Cardiac septum (tissue), 1 donor: Measurements from ENCODE around the gene TMEM89. TPM values are rescaled to one million over a fixed set of nuclear protein-coding genes. Genes with fewer than 3 reads are reported as not detected.
A peak's percentile ranks its signal among the peaks of the same experiment; 100 is the strongest.

ENCODE experiments used
- DNase-seq: peaks from one replicate; pipeline ENCODE4 v3.0.0-alpha.2; 2020; ENCODE audit warnings: low spot score
- intact Hi-C: fragments of 100-400 bp; cut with DNase I; formaldehyde crosslinking; loops from one replicate; pipeline ENCODE4 v1.14.0; 2022
- long read RNA-seq: library from polyadenylated mRNA; unstranded; transcript quantifications from one replicate; pipeline ENCODE4 v2.0.0, GENCODE V29; 2021
- total RNA-seq: library from RNA; stranded (reverse); fragmentation: NEBNext Ultra II Directional; extraction: Animal tissue kit (Norgen Biotek cat#: 25700); gene quantifications from one replicate; pipeline ENCODE4 v1.2.1, GENCODE V29; 2021
- donor health status: DM: no; HTN: no; CAD: no.

Gene TMEM89, protein sequence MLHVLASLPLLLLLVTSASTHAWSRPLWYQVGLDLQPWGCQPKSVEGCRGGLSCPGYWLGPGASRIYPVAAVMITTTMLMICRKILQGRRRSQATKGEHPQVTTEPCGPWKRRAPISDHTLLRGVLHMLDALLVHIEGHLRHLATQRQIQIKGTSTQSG
- total RNA-seq, result not detected
- long read RNA-seq, result 0 reads

DNA sequence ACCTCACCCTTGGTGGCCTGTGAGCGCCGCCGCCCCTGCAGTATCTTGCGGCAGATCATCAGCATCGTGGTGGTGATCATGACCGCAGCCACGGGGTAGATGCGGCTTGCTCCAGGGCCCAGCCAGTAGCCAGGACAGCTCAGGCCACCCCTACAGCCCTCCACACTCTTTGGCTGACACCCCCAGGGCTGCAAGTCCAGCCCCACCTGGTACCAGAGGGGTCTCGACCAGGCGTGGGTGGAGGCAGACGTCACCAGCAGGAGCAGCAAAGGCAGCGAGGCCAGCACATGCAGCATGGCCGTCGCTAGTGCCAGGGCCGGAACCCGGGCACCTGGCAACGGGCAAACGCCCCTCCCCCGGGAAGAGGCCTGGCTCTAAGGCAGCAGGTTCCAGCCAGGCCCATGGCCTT is at the start of gene TMEM89:
TSS of gene TMEM89 (minus strand) at position 309 of the 409 bp plus-strand sequence. CDS start at position 296, 13 bp downstream.
- no peak for DNase-seq
- intact Hi-C loops, result no loop called here

DNA sequence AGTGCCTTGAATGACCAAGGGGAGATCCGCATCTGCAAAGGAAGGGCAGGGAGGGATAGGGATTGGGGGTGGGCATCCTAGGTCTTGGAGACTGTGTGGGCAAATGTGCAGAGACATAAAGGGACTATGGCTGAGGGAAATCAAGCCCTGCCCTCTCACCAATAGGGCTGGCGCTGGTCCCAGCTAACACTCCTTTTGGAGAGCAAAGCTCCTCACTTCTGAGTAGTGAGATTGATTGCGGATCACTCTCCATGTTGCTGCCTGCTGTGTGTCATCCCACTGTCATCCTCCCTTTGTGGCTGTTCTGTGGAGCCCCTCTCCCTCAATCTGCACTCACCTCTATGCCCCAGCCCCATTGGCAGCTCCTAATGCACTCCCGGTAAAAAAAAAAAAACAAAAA is 43.4 kb upstream of the TMEM89 start:
- no peak for DNase-seq
- intact Hi-C loops, result no loop called here

DNA sequence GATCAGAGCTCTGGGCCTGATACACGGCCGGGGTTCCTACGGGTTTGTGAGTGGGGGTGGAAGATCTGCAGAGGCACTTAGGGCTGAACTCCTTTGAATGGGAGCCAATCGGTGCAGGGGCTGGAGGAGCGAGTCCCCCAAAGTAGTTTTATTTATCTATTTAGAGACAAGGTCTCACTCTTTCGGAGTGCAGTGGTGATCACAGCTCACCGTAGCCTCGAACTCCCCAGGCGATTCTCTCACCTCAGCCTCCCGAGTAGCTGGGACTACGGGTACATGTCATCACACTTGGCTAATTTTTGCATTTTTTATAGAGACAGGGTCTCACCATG is 42.7 kb upstream of the TMEM89 start:
- intact Hi-C loops, result no loop called here
- no peak for DNase-seq

DNA sequence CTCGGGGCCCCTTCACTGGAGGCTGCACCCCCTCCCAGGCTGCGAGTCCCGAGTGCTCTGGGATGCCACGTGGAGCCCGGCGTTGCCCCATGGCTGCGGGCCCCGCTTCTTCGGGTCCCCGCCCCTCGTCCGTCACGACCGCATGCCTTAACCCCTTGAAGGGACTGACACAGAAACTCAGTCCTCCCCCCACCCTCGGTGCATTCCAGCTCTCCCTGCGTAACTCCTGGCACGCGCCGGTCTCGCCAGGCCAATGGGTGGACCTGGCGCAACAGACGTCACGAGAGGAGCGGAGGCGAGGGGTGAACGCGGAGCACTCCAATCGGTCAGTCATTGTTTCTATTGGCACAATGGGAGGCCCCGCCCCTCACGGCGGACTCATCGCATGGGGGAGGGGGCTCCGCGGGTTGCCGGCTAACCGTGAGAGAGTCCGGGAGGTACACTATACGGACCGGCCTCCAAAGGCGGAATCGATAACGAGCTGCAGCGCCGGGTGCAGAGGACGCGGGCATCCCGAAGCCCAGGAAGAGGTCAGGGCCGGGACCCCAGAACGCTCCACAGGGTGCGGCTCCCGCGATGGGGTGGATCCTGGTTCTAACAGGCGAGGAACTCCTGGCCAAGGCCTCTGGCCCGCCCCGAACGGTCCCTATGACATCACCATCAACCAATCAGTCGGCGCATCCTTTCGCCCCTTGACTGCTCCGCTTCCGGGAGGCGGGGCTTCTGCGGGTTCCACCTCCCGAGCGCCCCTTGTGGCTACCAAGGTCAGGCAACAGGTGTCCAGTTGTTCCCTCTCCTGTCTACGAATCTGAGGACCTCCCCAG is 42.1 kb upstream of the TMEM89 start:
- DNase-seq, result peak; percentile 93
- intact Hi-C loops, result no loop called here

DNA sequence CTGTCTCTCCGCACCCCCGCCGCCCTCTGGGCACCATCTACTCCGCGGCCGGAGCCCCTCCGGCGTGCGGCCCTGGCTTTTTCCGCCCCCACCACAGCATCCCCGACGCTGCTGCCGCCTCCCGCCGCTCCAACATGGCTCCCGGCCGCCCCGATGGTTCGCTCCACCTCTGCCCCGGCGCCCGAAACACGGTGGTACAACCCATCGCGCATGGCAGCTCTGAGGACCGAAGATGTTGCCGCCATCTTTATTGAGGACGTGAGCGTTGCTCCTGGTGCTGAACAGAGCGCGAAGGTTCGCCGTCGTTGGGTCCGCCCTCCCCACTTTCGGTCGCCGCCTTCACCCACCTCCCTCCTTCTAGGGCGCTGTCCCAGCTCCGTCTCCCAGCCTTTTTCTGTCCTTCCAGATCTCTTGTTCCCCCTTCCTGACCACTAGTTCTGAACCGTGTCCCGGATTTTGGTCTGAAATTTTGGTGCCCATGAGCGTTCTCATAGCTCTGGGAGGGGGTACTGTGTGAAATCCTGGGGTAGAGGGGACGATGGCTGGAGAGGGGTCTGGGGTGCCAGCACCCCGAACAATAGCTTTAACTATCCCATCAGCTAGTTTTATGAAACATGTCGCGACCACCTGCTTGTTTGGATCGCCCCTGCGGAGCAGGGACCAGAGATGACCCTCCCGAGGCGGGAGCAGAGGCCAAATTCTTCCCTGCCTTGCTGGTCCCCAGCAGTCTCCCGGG is 41.4 kb upstream of the TMEM89 start, which contains the start of gene CELSR3:
TSS of gene CELSR3 (minus strand) at position 134 of the 736 bp plus-strand sequence. CDS start 252 bp downstream, outside the sequence.
- no peak for DNase-seq
- intact Hi-C loops, result no loop called here

DNA sequence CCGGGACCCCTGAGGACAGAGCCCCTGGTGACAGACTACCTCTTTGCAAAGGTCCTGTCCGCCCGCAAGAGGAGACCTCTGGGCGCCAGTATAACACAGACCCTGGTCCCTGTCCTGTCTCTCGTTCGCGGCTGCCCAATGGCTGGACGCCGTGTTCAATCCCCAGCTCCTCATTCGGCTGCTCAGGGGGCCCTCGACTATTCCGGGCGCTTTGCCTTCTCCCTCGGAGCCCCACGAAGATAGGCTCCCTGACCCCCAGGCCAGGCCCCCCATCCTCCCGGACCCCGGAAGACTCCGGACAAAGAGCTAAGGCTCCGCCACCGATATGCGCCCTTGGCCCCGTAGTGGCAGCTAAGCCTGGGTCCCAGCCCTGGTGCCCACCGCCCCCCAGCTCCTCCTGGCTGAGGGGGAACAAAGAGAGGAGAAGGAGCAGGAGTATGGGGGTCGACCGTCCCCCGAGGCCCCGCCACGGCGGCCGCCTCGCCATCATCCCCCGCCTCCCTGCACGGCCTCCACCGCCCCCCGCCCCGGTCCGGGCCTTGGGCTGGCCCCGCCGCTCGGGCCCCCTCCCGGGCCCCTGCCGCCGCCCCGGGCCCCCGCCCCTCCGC is 40.7 kb upstream of the TMEM89 start:
- intact Hi-C loops, result no loop called here
- DNase-seq, result no peak

DNA sequence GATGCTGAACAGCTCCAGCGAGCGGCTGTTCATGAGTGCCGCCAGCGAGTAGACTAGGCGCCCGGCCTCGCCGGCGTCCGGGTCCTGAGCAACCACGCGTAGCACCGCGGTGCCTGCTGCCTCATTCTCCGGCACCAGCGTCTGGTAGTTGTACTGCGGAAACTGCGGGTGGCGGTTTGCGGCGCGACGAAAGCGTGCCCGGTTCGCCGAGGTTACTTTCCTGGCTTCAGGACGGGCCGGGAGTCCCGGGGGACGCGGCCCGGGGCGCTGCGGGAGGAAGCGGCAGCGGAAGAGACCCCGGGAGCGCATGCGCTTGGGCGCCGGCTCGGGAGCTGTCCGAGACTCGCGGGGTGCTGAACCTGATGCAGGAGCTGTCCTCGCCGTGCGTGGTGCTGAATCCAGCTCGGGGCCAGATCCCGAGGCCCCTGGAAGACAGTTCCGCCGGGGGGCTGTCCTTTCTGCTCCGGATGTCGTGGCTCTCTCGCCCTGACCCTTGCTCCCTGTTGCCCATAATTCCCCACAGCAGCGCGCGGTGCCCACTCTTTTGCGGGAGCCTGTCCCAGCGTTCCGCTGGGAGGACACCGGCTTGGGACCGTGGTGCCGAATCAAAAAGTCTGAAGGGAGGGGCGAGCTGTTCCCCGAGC is 40.1 kb upstream of the TMEM89 start:
- intact Hi-C loops, result no loop called here
- DNase-seq, result peak; percentile 84

DNA sequence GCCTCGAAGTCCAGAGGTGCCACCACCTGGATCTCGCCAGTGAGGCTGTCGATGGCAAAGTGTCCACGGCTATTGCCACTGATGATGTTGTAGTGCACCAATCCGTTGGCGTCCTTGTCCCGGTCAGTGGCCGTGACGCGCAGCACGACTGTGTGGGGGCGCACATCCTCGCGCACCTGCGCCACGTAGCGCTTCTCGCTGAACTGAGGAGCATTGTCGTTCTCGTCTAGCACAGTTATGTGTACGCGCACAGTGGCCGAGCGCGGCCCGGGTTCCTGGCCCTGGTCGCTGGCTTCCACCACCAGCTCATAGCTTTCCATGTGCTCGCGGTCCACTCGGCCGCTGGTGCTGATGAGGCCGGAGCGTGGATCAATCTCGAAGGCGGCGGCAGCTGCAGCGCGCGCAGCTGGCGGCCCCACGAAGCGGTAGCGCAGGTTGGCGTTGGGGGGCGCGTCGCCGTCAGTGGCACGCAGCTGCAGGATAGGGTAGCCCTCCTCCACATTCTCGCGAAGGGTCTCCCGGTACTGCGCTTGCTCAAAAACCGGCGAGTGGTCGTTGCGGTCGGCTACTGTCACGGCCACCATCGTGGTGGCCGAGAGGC is 39.3 kb upstream of the TMEM89 start:
- intact Hi-C loops, result no loop called here
- DNase-seq, result no peak

DNA sequence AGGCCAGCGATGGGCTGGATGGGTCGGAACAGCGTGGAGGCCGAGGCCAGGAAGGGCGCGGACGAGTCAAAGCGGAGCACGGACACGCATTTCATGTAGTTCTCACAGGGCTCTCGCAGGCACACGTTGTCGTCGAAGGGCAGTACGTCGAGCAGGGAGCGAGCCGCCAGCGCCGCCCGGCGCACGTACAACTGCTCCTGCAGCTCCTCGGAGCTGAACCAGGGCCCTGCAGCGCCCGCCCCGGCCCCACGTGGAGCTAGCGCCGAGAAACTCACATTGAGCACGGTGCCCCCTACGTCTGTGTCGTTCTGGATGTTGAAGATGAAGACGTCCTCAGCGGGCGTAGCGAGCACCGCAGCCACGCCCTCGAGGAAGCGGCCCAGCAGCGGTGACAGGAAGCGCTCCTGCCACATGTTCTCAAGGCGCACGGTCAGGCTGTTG is 35.3 kb upstream of the TMEM89 start:
- DNase-seq, result no peak
- intact Hi-C loops, result loop anchor here (1.0 kb wide), 1 partner anchor 22 kb away; the partner anchor contains the start of gene SLC26A6

DNA sequence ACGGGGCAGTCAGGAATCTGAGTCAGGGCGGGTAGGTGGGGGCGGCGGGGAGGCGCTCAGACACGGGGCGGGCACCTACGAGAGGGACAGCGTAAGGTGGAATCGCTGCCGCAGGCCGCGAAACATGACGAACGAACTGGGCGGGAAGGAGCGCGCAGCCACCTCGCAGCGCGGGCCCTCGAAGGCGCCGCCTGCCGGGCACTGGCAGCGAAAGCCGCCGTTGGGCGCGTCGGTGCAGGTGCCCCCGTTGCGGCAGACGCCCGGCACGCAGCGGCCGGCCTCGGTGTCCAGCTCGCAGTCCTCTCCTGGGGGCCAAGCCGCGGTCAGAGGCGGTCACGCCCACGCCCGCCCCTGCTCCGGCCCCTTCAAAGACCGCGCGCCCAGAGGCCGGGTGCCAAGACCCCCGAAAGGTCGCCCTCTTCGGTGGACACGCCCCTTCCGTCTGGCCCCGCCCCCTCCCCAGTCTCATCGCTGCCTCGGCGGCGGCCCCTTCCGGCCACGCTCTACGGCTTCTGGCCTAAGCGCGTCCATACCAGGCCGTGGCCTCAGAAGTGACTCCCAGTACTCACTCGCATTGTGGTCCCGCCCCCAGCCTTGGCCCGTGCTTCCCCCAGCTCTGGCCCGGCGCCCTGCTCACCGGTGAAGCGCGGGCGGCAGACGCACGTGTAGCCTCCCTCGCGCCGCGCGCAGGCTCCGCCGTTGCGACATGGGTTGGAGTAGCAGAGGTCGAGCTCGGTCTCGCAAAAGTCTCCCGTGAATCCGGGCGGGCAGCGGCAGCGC is 34.7 kb upstream of the TMEM89 start:
- intact Hi-C loops, result loop anchor here (1.0 kb wide), 1 partner anchor 21 kb away; the partner anchor contains the start of gene SLC26A6

DNA sequence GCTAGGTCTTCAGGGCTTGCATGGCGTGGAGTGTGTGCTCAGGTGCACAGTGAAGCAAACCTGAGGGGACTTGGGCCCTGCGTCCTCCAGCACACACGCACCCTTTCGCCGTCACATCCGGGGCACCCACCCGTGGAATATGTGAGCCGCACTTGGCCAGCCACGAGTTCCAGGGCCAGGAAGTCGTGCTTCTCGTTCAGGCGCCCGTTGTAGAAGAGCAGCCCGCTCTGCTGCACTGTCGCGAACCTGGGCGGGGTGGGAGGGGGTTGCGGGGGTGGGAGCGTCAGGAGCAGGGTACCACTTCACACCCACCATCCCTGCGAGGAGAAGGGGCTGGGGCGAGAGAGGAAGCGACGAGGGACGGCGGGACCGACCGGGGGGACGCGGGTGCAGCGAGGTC is 34.0 kb upstream of the TMEM89 start:
- intact Hi-C loops, result loop anchor here (1.0 kb wide), 1 partner anchor 20 kb away; the partner anchor contains the start of gene SLC26A6
- DNase-seq, result no peak

More for the DNA sequence above, 34.7 kb upstream of the TMEM89 start:
- DNase-seq, result peak; percentile 91

DNA sequence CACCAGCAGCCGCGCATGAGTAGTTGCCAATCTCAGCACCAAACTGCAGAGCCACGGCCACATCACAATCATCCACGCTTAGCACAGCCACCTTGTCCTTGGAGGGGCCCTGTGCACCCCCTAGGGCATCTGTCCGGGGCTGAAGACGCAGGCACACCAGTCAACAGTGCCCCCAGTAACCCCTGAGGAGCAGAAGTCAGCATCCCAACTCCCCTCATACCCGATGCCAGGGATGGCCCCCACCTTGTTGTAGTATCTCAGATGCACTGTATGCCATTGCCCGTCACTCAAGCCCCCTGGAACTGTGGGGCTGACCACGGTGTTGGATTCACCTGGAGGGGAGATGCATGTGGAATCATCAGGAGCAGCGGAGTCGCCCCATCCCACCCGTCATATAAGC is 33.5 kb upstream of the TMEM89 start:
- intact Hi-C loops, result no loop called here
- DNase-seq, result no peak

DNA sequence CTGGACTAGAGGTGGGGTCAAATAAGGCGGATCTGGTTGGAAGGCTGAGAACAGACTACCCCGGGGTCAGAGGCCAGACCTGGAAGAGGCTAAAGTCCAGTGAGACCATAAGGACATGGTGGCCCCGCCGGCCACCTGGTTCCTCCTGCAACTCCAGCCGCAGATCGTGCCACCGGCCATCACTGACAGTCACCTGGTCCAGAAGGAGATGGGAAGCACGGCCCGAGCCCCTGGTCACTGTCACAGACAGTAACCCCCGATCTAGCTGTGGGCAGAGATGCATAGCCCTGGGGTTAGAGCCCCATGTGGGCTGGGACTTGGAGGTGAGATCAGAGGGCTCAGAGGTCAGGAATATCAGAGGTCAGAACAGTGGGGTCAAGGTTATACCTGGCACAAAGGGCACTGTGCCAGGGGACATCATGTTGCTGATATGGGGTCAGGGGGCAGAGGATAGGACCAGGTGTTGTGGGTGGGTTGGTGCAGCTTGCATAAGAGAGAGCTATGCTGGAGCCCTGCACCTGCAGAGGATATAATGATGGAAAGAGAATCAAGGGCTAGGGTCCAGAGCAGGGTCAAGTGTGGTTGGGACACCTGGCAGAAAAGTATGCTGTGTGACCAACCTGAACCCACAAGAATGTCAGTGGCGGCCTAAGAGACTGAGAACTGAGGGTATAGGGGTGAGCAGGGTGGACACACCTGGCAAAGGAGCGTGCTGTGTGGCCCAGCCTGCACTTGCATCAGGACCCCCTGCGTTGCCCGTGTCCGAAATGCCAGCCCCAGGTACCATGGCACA is 31.6 kb upstream of the TMEM89 start:
- intact Hi-C loops, result no loop called here

DNA sequence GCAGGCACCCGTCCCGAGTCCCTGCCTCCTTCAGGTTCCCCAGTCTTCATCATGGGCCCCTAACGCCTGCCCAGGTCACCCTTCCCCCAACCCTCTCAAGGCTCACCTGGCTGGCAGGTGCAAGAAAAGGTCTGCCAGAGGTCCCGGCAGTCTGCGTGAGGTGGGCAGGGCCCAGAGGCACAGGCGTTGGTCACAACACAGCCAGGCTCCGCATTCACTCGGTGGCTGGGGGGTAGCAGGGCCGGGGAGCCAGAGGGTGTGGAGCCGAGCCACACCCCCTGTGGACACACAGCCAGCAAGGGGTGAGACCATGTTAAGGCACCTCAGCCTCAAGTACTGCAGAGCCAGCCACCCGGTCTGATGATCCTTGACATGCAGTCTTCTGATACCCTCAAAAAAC is 30.2 kb upstream of the TMEM89 start:
- DNase-seq, result no peak
- intact Hi-C loops, result no loop called here

More for the DNA sequence above, 31.6 kb upstream of the TMEM89 start:
- DNase-seq, result no peak

DNA sequence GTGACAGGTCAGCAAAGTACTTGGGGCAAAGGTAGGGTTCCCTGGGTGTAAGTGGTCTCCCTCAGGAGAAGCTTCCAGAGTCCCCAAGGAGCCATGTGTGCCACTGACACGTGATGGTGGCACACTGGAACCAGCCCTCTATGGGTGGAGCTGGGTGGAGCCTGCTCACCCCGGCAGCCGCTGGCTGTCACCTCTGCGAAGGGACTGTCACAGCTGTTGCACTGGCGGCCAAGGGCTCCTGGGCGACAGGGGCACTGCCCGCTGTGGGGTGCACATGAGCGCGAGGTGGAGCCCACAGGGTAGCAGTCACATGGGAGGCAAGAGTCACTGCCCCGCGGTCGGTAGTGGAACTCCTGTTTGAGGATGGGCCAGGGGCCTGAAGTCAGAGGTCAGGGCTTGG is 29.2 kb upstream of the TMEM89 start:
- intact Hi-C loops, result no loop called here

DNA sequence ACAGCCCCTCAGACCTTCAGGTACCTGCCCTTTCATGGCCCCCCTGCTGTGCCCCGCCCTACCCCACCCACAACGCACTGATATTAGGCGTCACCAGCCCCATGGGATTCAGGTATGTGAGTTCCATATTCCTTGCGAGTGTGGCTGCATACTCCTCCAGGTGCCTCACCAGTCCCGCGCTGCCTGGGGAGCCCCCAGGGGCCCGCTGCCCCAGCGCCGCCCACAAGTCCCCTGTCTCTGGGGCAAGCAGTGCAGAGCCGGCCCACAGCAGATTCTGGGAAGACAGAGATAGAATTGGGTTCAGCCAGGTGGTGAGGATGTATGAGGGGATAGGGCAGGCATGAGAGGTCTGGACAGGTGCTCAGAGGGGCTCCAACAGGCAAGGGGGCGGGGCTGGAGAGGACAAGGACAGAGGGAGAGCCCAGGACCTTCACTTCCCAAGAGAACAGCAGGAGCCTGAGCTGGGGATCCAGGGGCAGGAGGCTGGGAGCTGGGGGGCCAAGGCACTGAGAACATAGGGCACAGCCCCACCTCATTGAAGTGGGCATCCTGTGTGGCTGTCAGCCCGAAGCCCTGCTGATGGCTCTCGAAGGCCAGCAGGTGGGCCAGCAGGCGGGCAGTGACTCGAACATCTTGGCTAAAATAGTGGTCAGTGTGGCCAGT is 26.8 kb upstream of the TMEM89 start:
- DNase-seq, result no peak
- intact Hi-C loops, result no loop called here

More for the DNA sequence above, 29.2 kb upstream of the TMEM89 start:
- no peak for DNase-seq

DNA sequence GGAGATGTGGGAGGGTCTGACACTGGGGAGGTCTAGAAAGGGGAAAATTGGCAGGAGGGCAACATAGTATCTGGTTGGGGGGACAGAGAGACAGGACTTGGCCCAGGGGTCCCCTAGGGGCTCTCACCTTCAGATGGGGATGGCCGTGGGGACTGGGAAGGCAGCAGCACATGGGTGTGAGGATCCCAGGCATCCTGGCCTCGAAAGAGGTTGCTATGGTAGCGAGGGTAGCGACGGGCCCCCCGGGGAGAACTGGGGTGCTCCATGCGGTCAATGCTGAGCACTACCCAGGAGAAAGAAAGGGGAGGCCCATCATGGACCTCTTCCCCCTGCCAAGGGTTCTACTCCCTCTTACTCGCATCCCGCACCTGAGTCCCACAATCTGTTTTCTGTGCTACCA is 26.1 kb upstream of the TMEM89 start:
- DNase-seq, result no peak
- intact Hi-C loops, result no loop called here
